Astrocyte (in vitro differentiated cells and primary cell): ENCODE measurements around the gene MED13L. TPM values are rescaled to one million over a fixed set of nuclear protein-coding genes. Genes with fewer than 3 reads are reported as not detected.
"Not testable (repeated sequence)": the region's sequence is repeated elsewhere in the genome, so short reads cannot be mapped to it uniquely, and the experiment has no call there.

Experiments used
- DNase-seq: peaks from one replicate; pipeline ENCODE4 v3.0.0-alpha.2; 2010; ENCODE audit warnings: low read depth
- FAIRE-seq: peaks from 2 replicates; lab custom pipeline; 2011; peaks lifted over from hg19 to GRCh38; lab: Jason Lieb, UNC
- H2AFZ ChIP-seq: 2 replicates; pipeline ENCODE4 v1.6.0; 2012; ENCODE audit warnings: low read depth, low read length, inconsistent platforms
- H3K27ac ChIP-seq: 2 replicates; pipeline ENCODE4 v1.5.1; 2011; ENCODE audit warnings: low read depth, low read length, inconsistent platforms
- H3K27me3 ChIP-seq: 2 replicates; pipeline ENCODE4 v1.6.0; 2011; ENCODE audit warnings: low read length, inconsistent platforms; ENCODE audit not compliant: insufficient read depth
- H3K36me3 ChIP-seq: 2 replicates; pipeline ENCODE4 v1.5.1; 2011; ENCODE audit warnings: low read length, inconsistent platforms; ENCODE audit not compliant: insufficient read depth
- H3K4me1 ChIP-seq: 2 replicates; pipeline ENCODE4 v1.5.1; 2011; ENCODE audit warnings: low read length, inconsistent platforms; ENCODE audit not compliant: insufficient read depth
- H3K4me2 ChIP-seq: 2 replicates; pipeline ENCODE4 v1.6.0; 2012; ENCODE audit warnings: low read length, inconsistent platforms
- H3K4me3 ChIP-seq: 2 replicates; pipeline ENCODE4 v1.5.1; 2011; ENCODE audit warnings: low read depth, mild to moderate bottlenecking, low read length, inconsistent platforms; ENCODE audit not compliant: insufficient read depth
- H3K79me2 ChIP-seq: 2 replicates; pipeline ENCODE4 v1.6.0; 2012; ENCODE audit warnings: mild to moderate bottlenecking, low read length, inconsistent platforms; ENCODE audit not compliant: insufficient read depth
- H3K9ac ChIP-seq: 2 replicates; pipeline ENCODE4 v1.6.0; 2012; ENCODE audit warnings: mild to moderate bottlenecking, low read length, inconsistent platforms
- H3K9me3 ChIP-seq: 2 replicates; pipeline ENCODE4 v1.5.1; 2012; ENCODE audit warnings: low read depth, mild to moderate bottlenecking, low read length, inconsistent platforms; ENCODE audit not compliant: insufficient read depth
- H4K20me1 ChIP-seq: 2 replicates; pipeline ENCODE4 v1.6.0; 2012; ENCODE audit warnings: low read length, inconsistent platforms; ENCODE audit not compliant: insufficient read depth
- H3K27ac Mint-ChIP-seq: one replicate; pipeline ENCODE4 v1.8.0; 2021; ENCODE audit warnings: mild to moderate bottlenecking, mixed read lengths; ENCODE audit not compliant: unreplicated experiment
- H3K27me3 Mint-ChIP-seq: one replicate; pipeline ENCODE4 v1.8.0; 2021; ENCODE audit warnings: low read depth, mixed read lengths; ENCODE audit not compliant: unreplicated experiment
- H3K36me3 Mint-ChIP-seq: one replicate; pipeline ENCODE4 v1.8.0; 2021; ENCODE audit warnings: low read depth, mixed read lengths; ENCODE audit not compliant: unreplicated experiment
- H3K4me1 Mint-ChIP-seq: one replicate; pipeline ENCODE4 v1.8.0; 2021; ENCODE audit warnings: low read depth, mixed read lengths; ENCODE audit not compliant: unreplicated experiment
- H3K4me3 Mint-ChIP-seq: one replicate; pipeline ENCODE4 v1.8.0; 2021; ENCODE audit warnings: mild to moderate bottlenecking, moderate library complexity, mixed read lengths; ENCODE audit not compliant: unreplicated experiment
- H3K9me3 Mint-ChIP-seq: one replicate; pipeline ENCODE4 v1.8.0; 2021; ENCODE audit warnings: mild to moderate bottlenecking, mixed read lengths; ENCODE audit not compliant: unreplicated experiment
- CTCF ChIP-seq: IDR thresholded peaks from 2 replicates; pipeline ENCODE4 v1.5.1; 2011; ENCODE audit warnings: low read depth, mild to moderate bottlenecking, inconsistent platforms, low read length, moderate library complexity; ENCODE audit not compliant: insufficient read depth
- EZH2 ChIP-seq: IDR thresholded peaks from 2 replicates; pipeline ENCODE4 v1.6.1; 2012; ENCODE audit warnings: mild to moderate bottlenecking, low read length, inconsistent platforms; ENCODE audit not compliant: insufficient read depth
- total RNA-seq: library from RNA; stranded (reverse); gene quantifications from 2 replicates; pipeline ENCODE4 v1.2.1, GENCODE V29; 2021

Gene MED13L
- total RNA-seq, 1 donor from 2014 or later: 153 TPM

GRCh38 chr12:115979351-115979750, 298.1 kb downstream of the MED13L start:
- Histone ChIP-seq H3K9me3 (no peaks in the 10 kb centered on the region), H2AFZ (no peak overlapping the region), H3K36me3 (peaks cover 36% of the 10 kb centered on the region), H3K27ac (no peak overlapping the region), H3K27me3 (no peaks in the 10 kb centered on the region), H4K20me1 (peaks cover 11% of the 10 kb centered on the region), H3K79me2 (no peaks in the 10 kb centered on the region), H3K4me2 (no peak overlapping the region), H3K4me1 (no peaks in the 10 kb centered on the region), H3K4me3 (no peak overlapping the region), H3K9ac (no peak overlapping the region)
- TF ChIP-seq CTCF (no peak), EZH2 (no peak)
- Mint-ChIP-seq H3K4me1 (no peaks in the 10 kb centered on the region), H3K36me3 (peaks cover 13% of the 10 kb centered on the region), H3K9me3 (no peaks in the 10 kb centered on the region), H3K27me3 (no peaks in the 10 kb centered on the region), H3K27ac (no peak overlapping the region), H3K4me3 (no peak overlapping the region)
- DNase-seq: no peak
- no peak for FAIRE-seq

GRCh38 chr12:115976829-115977228, 300.7 kb downstream of the MED13L start:
- H3K9me3 ChIP-seq, FAIRE-seq, H3K27me3 Mint-ChIP-seq, H3K4me3 Mint-ChIP-seq, H2AFZ ChIP-seq, H3K4me2 ChIP-seq, H3K27ac ChIP-seq, H3K9me3 Mint-ChIP-seq, H3K4me1 ChIP-seq, H4K20me1 ChIP-seq, H3K4me3 ChIP-seq, H3K9ac ChIP-seq, H3K27me3 ChIP-seq, DNase-seq, H3K27ac Mint-ChIP-seq, H3K79me2 ChIP-seq: not testable (repeated sequence)
- peaks cover 15% of the 10 kb centered on the region for H3K36me3 Mint-ChIP-seq
- peaks cover 12% of the 10 kb centered on the region for H3K4me1 Mint-ChIP-seq
- peaks cover 32% of the 10 kb centered on the region for H3K36me3 ChIP-seq

GRCh38 chr12:115975411-115975810, 302.1 kb downstream of the MED13L start:
- Mint-ChIP-seq H3K27me3 (no peaks in the 10 kb centered on the region), H3K36me3 (peaks cover 17% of the 10 kb centered on the region), H3K4me1 (peaks cover 12% of the 10 kb centered on the region), H3K27ac (no peak overlapping the region), H3K9me3 (no peaks in the 10 kb centered on the region), H3K4me3 (no peak overlapping the region)
- Histone ChIP-seq H3K4me3 (no peak overlapping the region), H3K4me1 (no peaks in the 10 kb centered on the region), H4K20me1 (peaks cover 6% of the 10 kb centered on the region), H3K4me2 (no peak overlapping the region), H3K79me2 (no peaks in the 10 kb centered on the region), H3K36me3 (peaks cover 39% of the 10 kb centered on the region), H3K27me3 (no peaks in the 10 kb centered on the region), H3K9ac (no peak overlapping the region), H3K27ac (no peak overlapping the region), H3K9me3 (no peaks in the 10 kb centered on the region), H2AFZ (no peak overlapping the region)
- DNase-seq: no peak
- no peak for FAIRE-seq
- TF ChIP-seq EZH2 (no peak), CTCF (no peak)
